HepG2 (cell line): ENCODE measurements around the gene PRSS36. TPM values are rescaled to one million over a fixed set of nuclear protein-coding genes. Genes with fewer than 3 reads are reported as not detected.

ENCODE experiments used
- ATAC-seq: fragments of 200-7000 bp; cut with Tn5 transposase; 3 replicates; pipeline ENCODE4 v1.9.1; 2020; ENCODE audit warnings: mild to moderate bottlenecking, moderate library complexity
- BruUV-seq: library from RNA; stranded (reverse); fragments of 400-500 nt; replicated peaks from 2 replicates; lab custom pipeline; 2021; lab: Mats Ljungman, UMichigan
- CTCF ChIA-PET: fragments of 300-600 bp; formaldehyde crosslinking; extraction: SDS; loops from one replicate; lab custom pipeline; 2021; ENCODE audit warnings: low total read pairs, inconsistent platforms, low intra/inter-chr PET ratio; lab: Yijun Ruan, JAX
- POLR2A ChIA-PET: fragments of 350-600 bp; sonication (Branson Sonifier 250); formaldehyde crosslinking; loops from one replicate; lab custom pipeline; 2020; ENCODE audit warnings: antibody characterized with exemption, inconsistent platforms; lab: Yijun Ruan, JAX
- DNase-seq: peaks from one replicate; pipeline ENCODE4 v3.0.0-alpha.2; 2015; ENCODE audit warnings: low spot score
- FAIRE-seq: peaks from 3 replicates; lab custom pipeline; 2011; peaks lifted over from hg19 to GRCh38; lab: Jason Lieb, UNC
- H2AFZ ChIP-seq: one replicate; pipeline ENCODE4 v1.6.1; 2011; ENCODE audit warnings: low read length, inconsistent platforms
- H3K27ac ChIP-seq: fragments of 300-600 bp; 3 replicates; pipeline ENCODE4 v1.8.0; 2011; ENCODE audit warnings: mixed run types, mild to moderate bottlenecking, mixed read lengths, low read length, inconsistent platforms; ENCODE audit not compliant: insufficient read depth; ENCODE audit errors: extremely low read length
- H3K27me3 ChIP-seq, 2 experiments: fragments of 200-600 bp in 1 of 2; 2 replicates in 1 of 2; 3 replicates in 1 of 2; pipeline versions ENCODE4 v1.6.0 to v1.8.0; 2011; ENCODE audit warnings: low read length in 2 of 2, mild to moderate bottlenecking in 2 of 2, moderate library complexity in 2 of 2, inconsistent platforms in 1 of 2; ENCODE audit not compliant: insufficient read depth in 2 of 2, control insufficient read depth in 1 of 2
- H3K36me3 ChIP-seq, 2 experiments: fragments of 200-600 bp in 1 of 2; replicated peaks in 1 of 2; 2 replicates in 1 of 2; 3 replicates in 1 of 2; pipeline versions ENCODE4 v1.5.1 to v1.8.0; 2011; ENCODE audit warnings: low read length in 2 of 2, inconsistent platforms in 1 of 2; ENCODE audit not compliant: insufficient read depth in 2 of 2, control insufficient read depth in 1 of 2
- H3K4me1 ChIP-seq: 2 replicates; pipeline ENCODE4 v1.5.1; 2012; ENCODE audit warnings: low read length, inconsistent platforms; ENCODE audit not compliant: insufficient read depth
- H3K4me2 ChIP-seq: 2 replicates; pipeline ENCODE4 v1.6.0; 2011; ENCODE audit warnings: low read depth, low read length, inconsistent platforms
- H3K4me3 ChIP-seq, 3 experiments: fragments of 200-600 bp in 1 of 3; sonication (generic), shearing (Covaris generic) in 1 of 3; replicated peaks in 1 of 3; 2 replicates each; pipeline ENCODE4 v1.5.1; 2011 to 2016; ENCODE audit warnings: low read length in 3 of 3, inconsistent platforms in 2 of 3, low read depth in 2 of 3, mild to moderate bottlenecking in 2 of 3, control low read depth in 1 of 3, mixed read lengths in 1 of 3; ENCODE audit not compliant: insufficient read depth in 1 of 3
- H3K79me2 ChIP-seq: one replicate; pipeline ENCODE4 v1.6.1; 2011; ENCODE audit warnings: low read length, inconsistent platforms; ENCODE audit not compliant: insufficient read depth
- H3K9ac ChIP-seq: 2 replicates; pipeline ENCODE4 v1.6.0; 2011; ENCODE audit warnings: mild to moderate bottlenecking, low read depth, low read length, inconsistent platforms; ENCODE audit not compliant: insufficient read depth
- H3K9me3 ChIP-seq: 2 replicates; pipeline ENCODE4 v1.5.1; 2012; ENCODE audit warnings: mild to moderate bottlenecking, low read length
- H4K20me1 ChIP-seq: 2 replicates; pipeline ENCODE4 v1.6.0; 2011; ENCODE audit warnings: inconsistent platforms, mild to moderate bottlenecking, low read length, moderate library complexity; ENCODE audit not compliant: insufficient read depth
- EZH2 ChIP-seq: conservative IDR thresholded peaks from 2 replicates; pipeline ENCODE4 v1.6.1; 2012; ENCODE audit warnings: mild to moderate bottlenecking, low read depth, low read length, moderate library complexity
- POLR2A ChIP-seq, 2 experiments: IDR thresholded peaks; 2 replicates each; pipeline ENCODE4 v1.6.1; 2011; ENCODE audit warnings: low read depth in 2 of 2, low read length in 2 of 2, mild to moderate bottlenecking in 1 of 2, moderate library complexity in 1 of 2; ENCODE audit not compliant: insufficient read depth in 1 of 2
- PRMT3 ChIP-seq: sonication (generic); formaldehyde crosslinking; IDR thresholded peaks from 2 replicates; pipeline ENCODE4 v1.8.1; 2022; ENCODE audit warnings: low read depth, mild to moderate bottlenecking, moderate library complexity, missing genetic modification reagents, borderline replicate concordance
- SP4 ChIP-seq: sonication (generic); formaldehyde crosslinking; IDR thresholded peaks from 2 replicates; pipeline ENCODE4 v1.8.1; 2023; ENCODE audit warnings: mild to moderate bottlenecking, missing genetic modification reagents
- WGBS: methylation state at CpG from one replicate; pipeline ENCODE4 v1.1.6; 2017; ENCODE audit warnings: low lambda C conversion rate; 5-methylcytosine and 5-hydroxymethylcytosine counted together
- in situ Hi-C: cut with HindIII; loops from 2 replicates; pipeline ENCODE4 v1.10.0; 2017; ENCODE audit warnings: low pct_unique_long_range_greater_than_20kb; ENCODE audit not compliant: extremely low pct_ligation_motif_present
- intact Hi-C: fragments of 100-400 bp; cut with micrococcal nuclease; formaldehyde crosslinking; loops from one replicate; pipeline ENCODE4 v1.10.0; 2022; ENCODE audit not compliant: unreplicated experiment
- polyA plus RNA-seq, 8 experiments: library from polyadenylated mRNA; depleted of rRNA in 3 of 8; stranded (reverse) in 7 of 8; unstranded in 1 of 8; fragments of >200 nt; fragmentation: Illumina TruSeq in 4 of 8; extraction: Trizol in 4 of 8; gene quantifications; 2 replicates each; pipeline versions ENCODE4 v1.2.1 to v1.2.3, GENCODE V29; 2011 to 2016; ENCODE audit warnings: low read depth in 4 of 8, missing spikeins in 1 of 8, mixed read lengths in 1 of 8; ENCODE audit not compliant: insufficient read depth in 1 of 8
- total RNA-seq, 5 experiments: library from RNA; depleted of rRNA; stranded (reverse); fragments of >200 nt; fragmentation: Illumina TruSeq; extraction: Trizol; gene quantifications; 2 replicates each; pipeline ENCODE4 v1.2.3, GENCODE V29; 2016; ENCODE audit warnings: low read depth in 1 of 5

Gene PRSS36
- total and polyA plus RNA-seq, 2 of the 13 experiments (the other 11 are each of a cell fraction or from before 2014, with no cell fraction given): 1.5 to 2.1 TPM

- CTCF ChIA-PET: no interaction called here
- WGBS: 95% methylated on average over 7 of the region's 7 CpGs
- no peak for ATAC-seq
- peaks cover 57 to 94% of the 10 kb centered on the region in 2 experiments for H3K36me3 ChIP-seq
- H3K4me2 ChIP-seq: no peak overlapping the region
- in situ Hi-C loops: no loop called here
- H3K9me3 ChIP-seq: no peaks in the 10 kb centered on the region
- intact Hi-C loops: no loop called here
- H3K27me3 ChIP-seq: no peaks in the 10 kb centered on the region; a peak in 1 of 5 replicates
- BruUV-seq: no TSS peak
- peaks cover 52% of the 10 kb centered on the region for H3K79me2 ChIP-seq
- peaks cover 50% of the 10 kb centered on the region for H3K4me1 ChIP-seq
- H4K20me1 ChIP-seq: peaks cover 92% of the 10 kb centered on the region
- DNase-seq: no peak
- H3K27ac ChIP-seq: no peak overlapping the region
- TF ChIP-seq EZH2: no peak
- TF ChIP-seq POLR2A (IDR thresholded peaks at IDR 0.05; ENCODE audit: insufficient read depth in 1 of 2, low read depth in 2 of 2, low read length in 2 of 2): peak in 1 of 2 experiments; percentile 39; a peak in 1 of 4 replicates
- TF ChIP-seq, all 625 proteins: peak for 1
- no peak for FAIRE-seq
- no peak overlapping the region for H3K4me3 ChIP-seq
- POLR2A ChIA-PET: no interaction called here
- H2AFZ ChIP-seq: no peak overlapping the region
- H3K9ac ChIP-seq: no peak overlapping the region
Observed at GRCh38 chr16:31186176-31186575, 36.3 kb upstream of the PRSS36 start.

- H3K4me2 ChIP-seq: no peak overlapping the region
- 93% methylated on average over 5 of the region's 5 CpGs for WGBS
- DNase-seq (no peak), FAIRE-seq (no peak), ATAC-seq (no peak)
- ChIA-PET POLR2A (no interaction called here), CTCF (no interaction called here)
- peaks cover 50% of the 10 kb centered on the region for H3K4me1 ChIP-seq
- H3K36me3 ChIP-seq: peaks cover 53 to 85% of the 10 kb centered on the region in 2 experiments
- H3K79me2 ChIP-seq: peaks cover 61% of the 10 kb centered on the region
- H3K27ac ChIP-seq: no peak overlapping the region
- H2AFZ ChIP-seq: no peak overlapping the region
- no peaks in the 10 kb centered on the region; a peak in 1 of 5 replicates for H3K27me3 ChIP-seq
- intact Hi-C loops (no loop called here), in situ Hi-C loops (no loop called here)
- BruUV-seq: no TSS peak
- H4K20me1 ChIP-seq: peaks cover 90% of the 10 kb centered on the region
- H3K9me3 ChIP-seq: no peaks in the 10 kb centered on the region
- H3K4me3 ChIP-seq: no peak overlapping the region
- TF ChIP-seq SP4 (no peak), PRMT3 (CRISPR knock-in tag) (0 out of 2 replicates have a peak, but pooled peaks have one; percentile 43)
- H3K9ac ChIP-seq: no peak overlapping the region
Observed at GRCh38 chr16:31185339-31185738, 35.5 kb upstream of the PRSS36 start.
